Adipocyte (in vitro differentiated cells): ENCODE results near the gene LRMDA.

Source experiments
- DNase-seq: peaks from one replicate; pipeline ENCODE4 v3.0.0-alpha.2; 2015; ENCODE audit warnings: low read depth
- H3K27me3 ChIP-seq: replicated peaks from 2 replicates; pipeline ENCODE4 v1.7.0; 2013; ENCODE audit warnings: mild to moderate bottlenecking, low read length, moderate library complexity; ENCODE audit not compliant: control insufficient read depth, insufficient read depth
- H3K36me3 ChIP-seq: 2 replicates; pipeline ENCODE4 v1.7.0; 2013; ENCODE audit warnings: low read length, mild to moderate bottlenecking, moderate library complexity; ENCODE audit not compliant: control insufficient read depth, insufficient read depth, severe bottlenecking
- H3K4me1 ChIP-seq: 2 replicates; pipeline ENCODE4 v1.7.0; 2013; ENCODE audit warnings: mild to moderate bottlenecking, low read length, moderate library complexity; ENCODE audit not compliant: control insufficient read depth, insufficient read depth
- H3K4me3 ChIP-seq: 2 replicates; pipeline ENCODE4 v1.7.0; 2013; ENCODE audit warnings: mild to moderate bottlenecking, low read length, moderate library complexity
- H3K9ac ChIP-seq: 2 replicates; pipeline ENCODE4 v1.7.0; 2013; ENCODE audit warnings: mild to moderate bottlenecking, low read length, moderate library complexity
- H3K9me3 ChIP-seq: 2 replicates; pipeline ENCODE4 v1.7.0; 2013; ENCODE audit warnings: mild to moderate bottlenecking, low read length, moderate library complexity; ENCODE audit not compliant: control insufficient read depth

LRMDA gene

GRCh38 chr10:75782463-75783248 is 351.2 kb downstream of the LRMDA start:
- DNase-seq = no peak
- no peaks in the 10 kb centered on the region for H3K36me3 ChIP-seq
- no peaks in the 10 kb centered on the region for H3K9me3 ChIP-seq
- H3K9ac ChIP-seq = no peak overlapping the region
- peaks cover 16% of the 10 kb centered on the region for H3K4me1 ChIP-seq
- no peak overlapping the region for H3K4me3 ChIP-seq
- no peaks in the 10 kb centered on the region for H3K27me3 ChIP-seq

GRCh38 chr10:75788394-75789205 is 357.2 kb downstream of the LRMDA start:
- H3K9me3 ChIP-seq = no peaks in the 10 kb centered on the region
- H3K9ac ChIP-seq = peak overlapping the region; percentile 52
- no peaks in the 10 kb centered on the region for H3K27me3 ChIP-seq
- H3K36me3 ChIP-seq = no peaks in the 10 kb centered on the region
- peak overlapping the region; percentile 61 for H3K4me3 ChIP-seq
- no peak for DNase-seq
- H3K4me1 ChIP-seq = peaks cover 27% of the 10 kb centered on the region

DNA sequence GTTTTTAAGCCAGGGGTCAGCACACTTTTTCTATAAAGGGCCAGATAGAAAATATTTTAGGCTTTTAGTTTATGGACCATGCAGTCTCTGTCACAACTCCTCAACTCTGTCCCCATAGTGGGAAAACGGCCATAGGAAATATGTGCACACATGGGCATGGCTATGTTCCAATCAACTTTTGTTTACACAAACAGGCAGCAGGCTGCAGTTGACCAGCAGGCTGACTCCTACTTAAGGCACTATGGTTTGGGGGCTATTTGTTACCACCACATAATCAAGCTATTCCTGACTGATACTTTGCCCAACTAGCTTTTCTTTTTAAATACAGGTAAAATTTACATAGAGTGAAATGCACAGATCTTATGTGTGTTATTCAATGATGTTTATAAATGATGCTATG is 362.4 kb downstream of the LRMDA start:
- no peak for DNase-seq
- H3K4me1 ChIP-seq = peaks cover 17% of the 10 kb centered on the region
- H3K27me3 ChIP-seq = no peaks in the 10 kb centered on the region
- H3K4me3 ChIP-seq = no peak overlapping the region
- no peak overlapping the region for H3K9ac ChIP-seq
- peaks cover 28% of the 10 kb centered on the region for H3K9me3 ChIP-seq
- H3K36me3 ChIP-seq = no peaks in the 10 kb centered on the region

DNA sequence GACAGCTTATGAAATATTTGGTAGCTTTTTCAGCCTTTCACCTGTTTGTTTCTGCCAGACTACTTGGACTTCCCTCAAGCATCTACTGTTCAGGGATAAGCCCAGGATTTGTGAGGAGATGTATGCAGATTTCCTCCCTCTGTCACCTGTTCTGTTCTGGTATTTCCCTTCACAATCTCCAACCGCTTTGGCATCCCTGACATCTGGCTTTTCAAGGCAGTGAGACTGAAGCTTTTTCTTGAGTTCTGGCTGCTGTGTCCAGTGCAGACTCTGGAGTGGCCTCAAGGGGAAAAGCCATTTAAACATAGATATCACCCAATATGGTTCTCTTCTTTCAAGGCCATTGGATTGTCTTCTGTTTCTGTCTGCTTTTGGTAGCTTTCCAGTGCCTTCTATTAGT is 369.7 kb downstream of the LRMDA start:
- no peak for DNase-seq
- no peaks in the 10 kb centered on the region for H3K27me3 ChIP-seq
- peaks cover 20% of the 10 kb centered on the region for H3K9me3 ChIP-seq
- peaks cover 14% of the 10 kb centered on the region for H3K4me1 ChIP-seq
- no peak overlapping the region for H3K4me3 ChIP-seq
- no peak overlapping the region for H3K9ac ChIP-seq
- H3K36me3 ChIP-seq = no peaks in the 10 kb centered on the region

GRCh38 chr10:75801661-75802060 is 370.2 kb downstream of the LRMDA start:
- H3K27me3 ChIP-seq = no peaks in the 10 kb centered on the region
- H3K4me1 ChIP-seq = peaks cover 14% of the 10 kb centered on the region
- no peak overlapping the region for H3K9ac ChIP-seq
- no peak overlapping the region for H3K4me3 ChIP-seq
- no peaks in the 10 kb centered on the region for H3K36me3 ChIP-seq
- H3K9me3 ChIP-seq = peaks cover 14% of the 10 kb centered on the region
- DNase-seq = no peak

GRCh38 chr10:75803121-75803520 is 371.7 kb downstream of the LRMDA start:
- H3K9me3 ChIP-seq = no peaks in the 10 kb centered on the region
- DNase-seq = no peak
- H3K4me1 ChIP-seq = peaks cover 14% of the 10 kb centered on the region
- H3K36me3 ChIP-seq = no peaks in the 10 kb centered on the region
- no peaks in the 10 kb centered on the region for H3K27me3 ChIP-seq
- no peak overlapping the region for H3K9ac ChIP-seq
- H3K4me3 ChIP-seq = no peak overlapping the region

- Histone ChIP-seq H3K36me3 (no peaks in the 10 kb centered on the region), H3K4me1 (peaks cover 14% of the 10 kb centered on the region), H3K27me3 (no peaks in the 10 kb centered on the region), H3K4me3 (peak overlapping the region; percentile 55), H3K9me3 (no peaks in the 10 kb centered on the region), H3K9ac (no peak overlapping the region)
- DNase-seq = no peak
Measured at GRCh38 chr10:75803816-75804552, 372.6 kb downstream of the LRMDA start.

GRCh38 chr10:75806186-75806585 is 374.8 kb downstream of the LRMDA start:
- no peak for DNase-seq
- Histone ChIP-seq H3K27me3 (no peaks in the 10 kb centered on the region), H3K9ac (no peak overlapping the region), H3K4me3 (no peak overlapping the region), H3K9me3 (no peaks in the 10 kb centered on the region), H3K4me1 (peaks cover 14% of the 10 kb centered on the region), H3K36me3 (no peaks in the 10 kb centered on the region)

DNA sequence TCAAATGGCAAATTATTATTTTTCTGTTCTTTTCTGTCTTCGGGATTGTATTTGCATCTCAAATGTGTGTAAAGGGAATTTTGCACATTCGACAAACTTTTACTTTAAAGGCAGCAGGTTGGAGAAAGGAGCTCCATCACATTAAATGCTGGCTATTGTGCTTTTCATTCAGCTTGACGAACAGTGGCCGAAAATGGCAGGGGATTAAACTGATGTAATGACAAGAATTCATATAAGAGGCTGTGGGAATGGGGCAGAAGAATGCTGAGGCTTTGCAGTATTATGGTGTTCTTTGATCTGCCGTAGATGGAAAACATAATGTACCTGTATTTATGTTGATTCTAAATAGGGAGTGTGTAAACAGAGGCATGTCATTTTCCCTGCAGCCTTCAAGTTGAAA is 376.0 kb downstream of the LRMDA start:
- no peaks in the 10 kb centered on the region for H3K36me3 ChIP-seq
- no peaks in the 10 kb centered on the region for H3K9me3 ChIP-seq
- no peak overlapping the region for H3K9ac ChIP-seq
- no peak overlapping the region for H3K4me3 ChIP-seq
- H3K27me3 ChIP-seq = no peaks in the 10 kb centered on the region
- H3K4me1 ChIP-seq = peaks cover 14% of the 10 kb centered on the region
- DNase-seq = no peak

GRCh38 chr10:75809003-75809402 is 377.6 kb downstream of the LRMDA start:
- no peaks in the 10 kb centered on the region for H3K36me3 ChIP-seq
- H3K27me3 ChIP-seq = no peaks in the 10 kb centered on the region
- no peak overlapping the region for H3K4me3 ChIP-seq
- H3K9me3 ChIP-seq = no peaks in the 10 kb centered on the region
- peaks cover 6% of the 10 kb centered on the region for H3K4me1 ChIP-seq
- no peak for DNase-seq
- H3K9ac ChIP-seq = no peak overlapping the region

- Histone ChIP-seq H3K27me3 (no peaks in the 10 kb centered on the region), H3K4me1 (peaks cover 10% of the 10 kb centered on the region), H3K36me3 (no peaks in the 10 kb centered on the region), H3K4me3 (no peak overlapping the region), H3K9ac (no peak overlapping the region), H3K9me3 (no peaks in the 10 kb centered on the region)
- no peak for DNase-seq
Measured at GRCh38 chr10:75814014-75814413, 382.6 kb downstream of the LRMDA start.
